GM19452 (cell line): ENCODE data around the gene ZFAND2A.
"Not testable (repeated sequence)": the region's sequence is repeated elsewhere in the genome, so short reads cannot be mapped to it uniquely, and the experiment has no call there.

Source experiments
- ATAC-seq: cut with Tn5 transposase; IDR thresholded peaks from one replicate; pipeline ENCODE4 v1.9.1; 2021; ENCODE audit not compliant: unreplicated experiment

Gene ZFAND2A, protein sequence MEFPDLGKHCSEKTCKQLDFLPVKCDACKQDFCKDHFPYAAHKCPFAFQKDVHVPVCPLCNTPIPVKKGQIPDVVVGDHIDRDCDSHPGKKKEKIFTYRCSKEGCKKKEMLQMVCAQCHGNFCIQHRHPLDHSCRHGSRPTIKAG

DNA sequence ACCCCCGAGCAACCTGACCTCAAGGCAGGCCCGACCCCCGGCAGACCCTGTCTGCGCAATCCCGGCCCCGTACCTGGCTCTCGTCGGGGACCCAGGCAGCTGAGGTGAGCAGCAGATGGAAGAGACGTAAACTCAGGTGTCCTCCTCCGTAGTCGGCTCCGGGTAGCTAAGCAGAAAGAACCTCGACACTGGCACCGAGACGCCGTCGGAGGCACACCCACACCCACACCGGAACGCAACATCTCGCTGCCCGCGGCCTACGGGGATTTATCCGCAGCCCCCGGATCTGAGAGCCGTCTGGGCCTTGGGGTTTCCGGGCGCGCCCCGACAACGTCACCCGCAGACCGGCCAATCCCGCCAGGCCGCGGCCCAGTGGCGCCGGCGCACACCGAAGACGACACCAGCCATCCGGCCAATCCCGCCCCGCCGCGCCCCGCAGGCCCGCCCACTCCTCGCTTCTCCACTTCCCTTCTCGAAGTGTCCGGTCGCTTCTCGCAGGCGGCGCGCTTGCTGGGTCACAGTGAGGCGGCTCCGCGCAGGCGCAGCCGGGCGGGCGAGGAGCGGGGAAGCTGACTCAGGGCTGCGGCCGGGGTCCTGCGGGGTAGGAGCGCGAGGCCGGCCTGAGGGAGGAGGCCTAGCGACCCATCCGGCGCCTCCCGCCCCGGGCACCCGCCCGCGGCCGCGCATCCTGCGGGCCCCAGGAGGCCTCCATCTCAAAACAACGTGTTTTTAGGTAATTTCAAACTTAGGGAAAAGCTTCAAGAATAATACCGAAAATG, at the start of gene ZFAND2A:
TSS of gene ZFAND2A (minus strand) at position 306 of the 779 bp plus-strand sequence. CDS start 1,984 bp downstream, outside the sequence.
- peak; percentile 93 for ATAC-seq

DNA sequence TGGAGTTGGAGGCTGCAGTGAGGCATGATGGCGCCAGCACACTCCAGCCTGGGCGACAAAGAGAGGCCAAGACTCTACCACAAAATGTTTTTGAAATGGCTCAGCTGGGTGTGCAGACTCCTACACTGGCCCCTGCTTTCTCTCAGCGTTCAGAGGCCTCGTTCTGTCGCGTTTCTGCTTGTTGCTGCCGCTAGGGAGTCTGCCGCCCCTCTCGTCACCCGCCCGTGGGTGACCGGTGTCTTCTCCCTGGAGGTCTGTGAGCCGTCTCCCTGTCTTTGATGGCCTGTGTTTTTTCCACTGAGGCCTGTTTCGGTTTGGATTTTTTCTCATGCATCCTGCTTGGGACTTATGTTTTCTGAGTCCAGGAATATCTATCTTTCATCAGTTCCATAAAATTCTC, 49.1 kb upstream of the ZFAND2A start:
- no peak for ATAC-seq

DNA sequence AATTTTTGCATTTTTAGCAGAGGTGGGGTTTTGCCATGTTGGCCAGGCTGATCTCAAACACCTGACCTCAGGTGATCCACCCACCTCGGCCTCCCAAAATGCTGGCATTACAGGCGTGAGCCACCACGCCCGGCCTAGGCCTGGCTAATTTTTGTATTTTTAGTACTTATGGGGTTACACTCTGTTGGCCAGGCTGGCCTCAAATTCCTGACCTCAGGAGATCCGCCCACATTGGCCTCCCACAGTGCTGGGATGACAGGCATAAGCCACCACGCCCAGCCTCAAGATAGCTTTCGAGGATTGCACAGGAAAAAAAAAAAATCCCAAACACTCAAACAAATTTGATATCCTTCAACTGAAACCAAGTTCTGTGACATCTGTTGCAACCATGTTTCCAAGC, 45.7 kb upstream of the ZFAND2A start:
- ATAC-seq: not testable (repeated sequence)

DNA sequence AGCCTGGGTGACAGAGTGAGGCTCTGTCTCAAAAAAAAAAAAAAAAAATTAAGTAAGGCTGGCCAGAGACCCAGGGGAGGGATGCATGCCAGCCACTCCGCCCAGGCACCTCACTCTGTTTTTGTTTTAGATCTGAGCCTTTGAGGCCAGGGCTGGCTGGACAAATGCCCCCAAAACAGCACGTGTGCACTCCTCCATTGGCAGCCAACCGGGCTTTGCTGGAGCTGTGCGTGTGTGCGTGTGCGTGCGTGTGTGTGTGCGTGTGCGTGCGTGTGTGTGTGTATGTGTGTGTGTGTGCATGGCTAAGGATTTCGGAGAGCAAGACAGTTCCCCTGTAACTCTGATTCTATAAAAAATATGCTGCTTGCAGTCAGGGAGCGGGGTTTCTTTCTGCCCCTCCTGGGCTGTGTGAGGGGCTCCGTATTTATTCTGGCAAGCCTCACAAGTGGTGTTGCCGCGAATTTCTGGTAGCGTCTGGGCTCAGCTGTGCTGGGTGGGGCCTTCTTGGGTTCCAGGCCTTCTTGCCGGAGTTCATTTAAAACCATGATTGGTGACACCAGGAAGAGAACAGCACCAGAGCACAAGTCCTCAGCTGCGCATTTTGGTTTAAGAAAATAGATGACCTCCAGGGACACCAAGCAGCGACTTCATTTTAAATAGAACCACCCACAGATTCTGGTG, 44.6 kb upstream of the ZFAND2A start:
- no peak for ATAC-seq

DNA sequence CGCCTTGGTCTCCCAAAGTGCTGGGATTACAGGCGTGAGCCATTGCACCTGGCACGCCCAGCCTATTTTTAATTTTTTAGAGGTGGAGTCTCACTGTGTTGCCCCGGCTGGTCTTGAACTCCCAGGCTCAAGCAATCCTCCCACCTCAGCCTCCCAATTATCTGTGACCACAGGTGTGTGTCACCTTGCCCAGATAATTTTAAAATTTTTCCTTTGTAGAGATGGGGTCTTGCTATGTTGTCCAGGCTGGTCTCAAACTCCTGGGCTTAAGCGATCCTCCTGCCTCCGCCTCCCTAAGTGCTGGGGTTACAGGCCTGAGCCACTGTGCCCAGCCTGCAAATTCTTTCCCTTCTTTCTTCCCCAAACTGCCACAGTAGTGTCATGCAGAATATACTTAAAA, 42.9 kb upstream of the ZFAND2A start:
- ATAC-seq: not testable (repeated sequence)

DNA sequence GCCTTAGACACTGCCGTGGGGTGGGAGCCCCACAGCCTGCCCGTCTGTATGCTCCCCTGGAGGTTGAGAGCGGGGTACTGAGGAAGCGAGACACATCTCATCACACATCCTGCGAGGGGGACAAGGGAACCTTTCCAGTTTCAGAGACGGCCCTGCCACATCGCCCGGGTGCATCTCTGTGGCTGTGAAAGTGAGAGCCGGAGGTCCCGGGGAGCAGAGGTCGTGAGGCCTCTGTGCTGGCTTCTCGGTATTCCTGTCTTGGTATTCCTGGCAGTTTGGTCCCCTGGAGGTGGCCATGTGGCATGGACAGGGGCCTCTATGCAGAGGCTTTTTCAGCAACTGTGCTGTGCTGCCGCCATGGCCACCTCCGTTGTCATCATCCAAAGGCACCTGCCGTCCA, 41.9 kb upstream of the ZFAND2A start:
- ATAC-seq: no peak

DNA sequence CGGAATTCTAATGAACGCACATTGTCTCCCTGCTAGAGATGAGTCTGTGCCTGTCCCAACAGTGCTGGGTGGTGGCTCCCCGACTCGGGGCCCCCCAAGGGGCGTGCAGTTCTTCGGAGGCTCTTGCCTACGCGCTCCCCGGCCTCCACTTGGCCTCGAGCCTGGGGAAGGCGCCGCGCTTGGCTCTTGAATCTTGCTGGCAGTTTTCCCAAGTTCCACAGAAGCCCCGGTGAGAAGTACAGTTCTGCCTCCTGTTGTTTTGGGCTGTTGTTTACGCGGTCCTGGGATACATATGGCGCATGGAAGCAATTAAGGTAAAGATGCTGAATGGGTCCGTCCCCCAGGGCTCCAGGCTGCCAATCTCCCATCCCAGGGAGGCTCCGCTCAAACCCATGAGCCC, 40.0 kb upstream of the ZFAND2A start:
- no peak for ATAC-seq

DNA sequence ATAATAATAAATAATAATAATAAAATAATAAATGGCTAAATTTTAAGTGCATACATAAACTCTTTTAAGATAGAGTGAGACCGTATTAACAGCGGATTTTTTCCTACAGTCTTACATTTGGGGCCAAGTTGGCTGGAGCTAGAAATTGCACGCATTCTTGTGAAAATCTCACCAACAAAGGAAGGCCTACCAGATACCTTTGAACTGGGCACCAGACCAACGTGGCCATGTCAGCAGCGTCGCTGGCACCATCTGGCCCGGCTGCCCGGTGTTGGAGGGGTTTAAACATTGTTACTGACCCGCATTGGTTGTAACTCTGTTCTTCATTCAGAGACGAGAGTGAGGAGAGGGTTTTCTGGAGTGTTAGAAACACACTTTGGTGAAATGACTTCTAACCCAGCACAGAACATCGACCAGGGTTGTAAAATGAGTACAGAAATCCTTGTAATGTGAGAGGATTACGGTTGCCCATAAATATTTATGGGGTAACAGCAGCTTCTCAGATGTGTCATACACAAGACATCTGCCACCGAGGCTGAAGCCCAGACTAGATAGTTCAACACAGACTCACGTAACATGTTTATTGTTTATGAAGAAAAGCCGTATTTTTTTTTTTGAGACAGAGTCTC, 38.1 kb upstream of the ZFAND2A start:
- no peak for ATAC-seq

DNA sequence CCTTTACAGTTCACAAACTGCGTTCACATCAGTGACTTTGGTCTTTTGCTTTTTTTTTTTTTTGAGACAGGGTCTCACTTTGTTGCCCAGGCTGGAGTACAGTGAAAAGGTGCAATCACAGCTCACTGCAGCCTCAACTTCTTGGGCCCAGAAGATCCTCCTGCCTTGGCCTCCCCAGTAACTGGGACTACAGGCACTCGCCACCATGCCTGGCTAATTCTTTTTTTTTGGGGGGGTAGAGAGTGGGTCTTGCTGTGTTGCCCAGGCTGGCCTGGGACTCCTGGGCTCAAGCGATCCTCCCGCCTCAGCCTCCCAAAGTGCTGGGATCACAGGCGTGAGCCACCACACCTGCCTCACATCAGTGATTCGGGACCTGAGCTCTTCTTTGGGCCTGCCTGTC, 37.0 kb upstream of the ZFAND2A start:
- ATAC-seq: no peak

DNA sequence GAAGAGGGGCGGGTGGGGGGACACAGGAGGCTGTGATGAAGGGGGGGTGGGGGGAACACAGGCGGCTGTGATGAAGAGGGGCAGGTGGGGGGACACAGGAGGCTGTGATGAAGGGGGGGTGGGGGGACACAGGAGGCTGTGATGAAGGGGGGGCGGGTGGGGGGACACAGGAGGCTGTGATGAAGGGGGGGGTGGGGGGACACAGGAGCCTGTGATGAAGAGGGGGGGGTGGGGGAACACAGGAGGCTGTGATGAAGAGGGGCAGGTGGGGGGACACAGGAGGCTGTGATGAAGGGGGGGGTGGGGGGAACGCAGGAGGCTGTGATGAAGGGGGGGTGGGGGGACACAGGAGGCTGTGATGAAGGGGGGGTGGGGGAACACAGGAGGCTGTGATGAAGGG, 36.4 kb upstream of the ZFAND2A start:
- not testable (repeated sequence) for ATAC-seq

DNA sequence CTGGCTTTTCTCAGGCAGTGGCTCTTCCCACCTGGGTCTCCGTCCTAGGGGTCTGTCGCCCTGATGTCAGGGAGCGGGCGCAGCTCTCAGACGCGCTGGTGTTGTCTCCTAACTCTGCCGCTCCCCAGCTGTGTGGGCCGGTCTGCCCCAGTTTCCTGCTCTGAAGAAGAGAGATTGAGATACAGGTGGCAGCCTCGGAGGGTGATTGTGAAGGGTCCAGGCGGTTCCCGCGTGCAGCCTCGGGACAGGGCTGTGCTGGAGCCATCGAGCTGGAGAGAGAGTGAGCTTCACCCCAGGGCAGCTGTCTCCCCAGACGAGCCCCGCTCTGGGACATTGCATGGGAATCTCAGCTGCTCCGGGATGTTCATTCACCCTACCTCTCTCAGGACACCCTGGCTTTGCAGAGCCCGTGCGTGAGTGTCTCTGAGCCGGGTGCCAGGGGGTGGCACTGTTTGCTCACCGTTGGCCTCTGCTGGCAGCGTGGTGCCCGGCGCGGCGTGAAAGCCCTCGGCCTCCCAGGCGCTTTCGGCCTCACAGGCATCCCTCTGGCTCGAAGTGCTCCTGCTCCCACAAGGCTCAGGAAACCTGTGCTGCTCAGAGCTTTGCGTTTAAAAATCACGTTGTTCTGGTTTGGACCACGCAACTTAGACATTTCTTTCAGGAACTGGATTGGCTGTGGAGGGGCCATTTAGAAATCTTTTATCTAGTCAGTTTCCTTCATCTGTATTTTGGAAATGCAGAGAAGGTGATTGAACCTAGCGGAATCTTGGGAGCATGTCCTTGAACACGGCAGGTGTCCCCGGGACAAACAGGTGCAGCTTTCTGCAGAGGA, 33.8 kb upstream of the ZFAND2A start:
- no peak for ATAC-seq

DNA sequence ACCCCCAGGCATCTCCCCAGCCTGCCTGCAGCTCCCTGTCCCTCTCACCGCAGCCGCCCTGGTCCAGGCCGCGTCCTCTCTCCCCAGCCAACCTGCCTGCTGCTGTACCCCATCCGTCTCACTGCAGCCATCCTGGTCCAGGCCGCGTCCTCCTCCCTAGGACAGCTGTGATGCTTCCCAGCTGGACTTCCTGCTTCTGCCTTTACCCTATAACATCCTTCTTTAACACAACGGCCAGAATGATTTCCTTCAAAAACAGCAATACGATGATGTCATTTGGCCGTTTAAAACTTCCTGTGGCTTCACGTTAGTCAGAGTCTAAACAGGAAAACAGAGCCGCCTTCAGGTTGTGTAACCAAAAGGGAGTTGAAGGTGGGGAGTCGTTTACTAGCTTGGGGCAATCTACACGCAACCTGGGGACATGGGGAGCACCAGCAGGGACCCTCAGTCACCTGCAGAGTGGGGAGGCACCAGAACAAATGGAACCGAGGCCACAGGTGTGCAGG, 32.2 kb upstream of the ZFAND2A start:
- no peak for ATAC-seq

DNA sequence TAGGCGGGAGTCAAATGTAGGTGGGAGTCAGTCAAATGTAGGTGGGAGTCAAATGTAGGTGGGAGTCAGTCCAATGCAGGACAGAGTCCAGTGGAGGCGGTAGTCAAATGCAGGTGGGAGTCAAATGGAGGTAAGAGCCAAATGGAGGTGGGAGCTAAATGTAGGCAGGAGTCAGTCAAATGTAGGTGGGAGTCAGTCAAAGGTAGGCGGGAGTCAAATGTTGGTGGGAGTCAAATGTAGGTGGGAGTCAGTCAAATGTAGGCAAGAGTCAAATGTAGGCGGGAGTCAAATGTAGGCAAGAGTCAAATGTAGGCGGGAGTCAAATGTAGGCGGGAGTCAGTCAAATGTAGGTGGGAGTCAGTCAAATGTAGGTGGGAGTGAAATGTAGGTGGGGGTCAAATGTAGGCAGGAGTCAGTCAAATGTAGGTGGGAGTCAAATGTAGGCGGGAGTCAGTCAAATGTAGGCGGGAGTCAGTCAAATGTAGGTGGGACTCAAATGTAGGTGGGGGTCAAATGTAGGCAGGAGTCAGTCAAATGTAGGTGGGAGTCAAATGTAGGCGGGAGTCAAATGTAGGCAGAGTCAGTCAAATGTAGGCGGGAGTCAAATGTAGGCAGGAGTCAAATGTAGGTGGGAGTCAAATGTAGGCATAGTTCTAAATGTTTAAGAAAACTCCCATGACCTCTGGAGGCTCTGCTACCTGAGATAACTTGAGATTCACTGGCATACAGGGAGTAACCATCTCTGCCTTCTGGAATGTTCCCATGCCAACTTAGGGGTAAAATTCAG, 30.2 kb upstream of the ZFAND2A start:
- ATAC-seq: no peak

DNA sequence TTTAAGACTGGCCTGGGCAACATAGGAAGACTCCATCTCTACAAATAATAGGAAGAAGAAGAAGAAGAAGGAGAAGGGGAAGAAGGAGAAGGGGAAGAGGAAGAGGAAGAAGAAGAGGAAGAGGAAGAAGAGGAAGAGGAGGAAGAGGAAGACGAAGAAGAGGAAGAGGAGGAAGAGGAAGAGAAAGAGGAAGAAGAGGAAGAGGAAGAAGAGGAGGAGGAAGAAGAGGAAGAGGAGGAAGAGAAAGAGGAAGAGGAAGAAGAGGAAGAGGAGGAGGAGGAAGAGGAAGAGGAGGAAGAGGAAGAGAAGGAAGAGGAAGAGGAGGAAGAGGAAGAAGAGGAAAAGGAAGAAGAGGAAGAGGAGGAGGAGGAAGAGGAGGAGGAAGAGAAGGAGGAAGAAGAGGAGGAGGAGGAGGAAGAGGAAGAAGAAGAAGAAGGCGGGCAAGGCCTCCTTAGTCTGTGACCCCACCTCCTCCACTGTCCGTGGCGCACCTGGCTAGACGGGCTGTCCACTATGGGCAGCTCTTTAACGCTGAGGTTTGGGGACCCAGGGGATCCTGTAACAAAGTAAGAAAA, 28.8 kb upstream of the ZFAND2A start:
- ATAC-seq: no peak

DNA sequence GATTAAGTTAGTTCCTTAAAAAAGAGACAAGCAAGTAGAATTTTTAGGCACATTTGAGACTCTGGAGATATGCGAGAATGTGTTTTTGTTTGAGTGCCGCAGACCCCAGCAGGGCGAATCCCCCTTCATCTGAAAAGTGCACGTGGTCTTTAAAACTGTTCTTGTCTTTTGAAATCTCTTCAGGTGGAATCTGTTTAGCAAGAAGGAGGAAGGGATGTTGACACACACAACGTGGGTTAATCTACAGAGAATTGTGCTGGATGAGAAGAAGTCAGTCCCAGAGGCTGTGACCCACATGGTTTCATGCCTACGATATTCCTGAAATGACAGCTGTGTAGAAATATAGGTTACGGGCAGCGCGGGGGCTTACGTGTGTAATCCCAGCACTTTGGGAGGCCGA, 27.1 kb upstream of the ZFAND2A start:
- ATAC-seq: no peak

DNA sequence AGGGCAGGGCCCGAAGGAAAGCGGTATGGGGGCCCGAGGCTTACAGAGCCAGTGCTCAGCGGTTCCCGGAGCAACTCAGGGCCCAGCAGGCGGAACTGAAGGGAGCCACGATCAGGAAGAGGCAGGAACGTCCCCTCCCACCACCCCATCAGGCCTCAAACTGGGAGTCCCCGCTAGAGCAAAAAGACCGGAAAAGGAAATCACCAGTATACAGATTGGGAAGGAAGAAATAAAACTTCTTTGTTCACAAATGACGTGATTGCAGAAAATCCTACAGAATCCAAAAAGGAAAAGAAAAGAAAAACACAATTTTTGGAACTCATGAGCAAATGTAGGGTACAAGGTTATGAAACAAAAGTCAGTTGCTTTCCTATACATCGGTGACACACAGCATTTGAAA, 21.6 kb upstream of the ZFAND2A start:
- ATAC-seq: no peak

DNA sequence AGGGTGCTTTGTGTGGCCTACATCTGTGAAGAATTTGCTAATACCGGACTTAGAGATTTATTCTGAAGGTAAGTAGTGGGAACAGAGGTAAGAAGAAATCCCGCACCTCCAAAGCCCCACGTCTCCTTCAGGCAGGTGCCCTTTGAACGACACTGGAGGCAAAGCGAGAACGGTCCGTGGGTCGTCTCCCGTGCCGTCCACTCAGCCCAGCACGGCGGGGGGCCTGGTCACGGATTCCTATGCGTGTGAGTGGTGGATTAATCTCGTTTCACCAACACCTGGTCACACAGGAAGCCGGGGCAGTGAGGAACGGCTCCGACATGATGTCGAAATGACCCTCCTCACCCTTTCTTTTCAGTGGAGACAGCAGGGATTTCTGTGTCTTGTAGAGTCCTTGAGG, 21.0 kb upstream of the ZFAND2A start:
- ATAC-seq: no peak

DNA sequence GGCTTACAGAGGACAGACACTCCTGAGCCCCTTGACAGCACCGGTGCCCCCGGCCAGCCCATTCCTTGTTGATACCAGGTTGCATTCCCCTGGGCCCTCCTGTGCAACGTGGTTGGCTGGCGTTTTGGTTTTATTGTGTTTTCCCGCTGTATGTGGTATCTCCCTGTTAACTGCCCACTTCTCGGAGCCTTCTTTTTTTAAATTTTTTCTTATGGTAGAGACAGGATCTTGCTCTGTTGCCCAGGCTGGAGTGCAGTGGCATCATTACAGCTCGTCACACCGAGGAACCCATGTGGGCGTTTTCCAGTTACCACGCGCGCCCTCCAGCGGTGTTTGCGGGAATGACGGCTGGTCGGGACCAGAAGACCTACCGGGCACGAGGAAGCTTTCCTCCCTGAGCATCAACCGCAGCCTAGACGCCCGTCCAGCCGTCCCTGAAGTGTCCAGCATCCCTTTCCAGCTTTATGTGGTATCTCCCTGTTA, 16.9 kb upstream of the ZFAND2A start:
- ATAC-seq: no peak
